Hepatocyte (in vitro differentiated cells): ENCODE results near the gene OTOGL. TPM values are rescaled to one million over a fixed set of nuclear protein-coding genes. Genes with fewer than 3 reads are reported as not detected.

Experiments
- DNase-seq: peaks from one replicate; pipeline ENCODE4 v3.0.0-alpha.2; 2016; ENCODE audit warnings: low spot score
- H2AFZ ChIP-seq: fragments of 200-600 bp; sonication (generic); 2 replicates; pipeline ENCODE4 v1.6.0; 2016; ENCODE audit warnings: antibody characterized with exemption, mild to moderate bottlenecking
- H3K27ac ChIP-seq: fragments of 200-600 bp; sonication (generic); 2 replicates; pipeline ENCODE4 v1.5.1; 2016; ENCODE audit warnings: mild to moderate bottlenecking
- H3K27me3 ChIP-seq: fragments of 200-600 bp; sonication (generic); 2 replicates; pipeline ENCODE4 v1.6.1; 2016
- H3K36me3 ChIP-seq: fragments of 200-600 bp; sonication (generic); replicated peaks from 2 replicates; pipeline ENCODE4 v1.5.1; 2016; ENCODE audit warnings: low read depth; ENCODE audit not compliant: insufficient read depth
- H3K4me1 ChIP-seq: fragments of 200-600 bp; sonication (generic); 2 replicates; pipeline ENCODE4 v1.5.1; 2016; ENCODE audit warnings: mild to moderate bottlenecking, moderate library complexity; ENCODE audit not compliant: insufficient read depth
- H3K4me2 ChIP-seq: fragments of 200-600 bp; sonication (generic); 2 replicates; pipeline ENCODE4 v1.6.0; 2016
- H3K4me3 ChIP-seq: fragments of 200-600 bp; sonication (generic); 2 replicates; pipeline ENCODE4 v1.5.1; 2016; ENCODE audit warnings: mild to moderate bottlenecking
- H3K79me2 ChIP-seq: fragments of 200-600 bp; sonication (generic); 2 replicates; pipeline ENCODE4 v1.6.0; 2017; ENCODE audit warnings: mild to moderate bottlenecking
- H3K9me2 ChIP-seq: fragments of 200-600 bp; sonication (generic); replicated peaks from 2 replicates; pipeline ENCODE4 v1.6.0; 2017; ENCODE audit warnings: mild to moderate bottlenecking; ENCODE audit not compliant: insufficient read depth
- H3K9me3 ChIP-seq: fragments of 200-600 bp; sonication (generic); 2 replicates; pipeline ENCODE4 v1.5.1; 2016; ENCODE audit warnings: low read depth, mild to moderate bottlenecking
- H4K20me1 ChIP-seq: fragments of 200-600 bp; sonication (generic); 2 replicates; pipeline ENCODE4 v1.6.0; 2016; ENCODE audit warnings: mild to moderate bottlenecking; ENCODE audit not compliant: insufficient read depth, poor library complexity, severe bottlenecking
- CTCF ChIP-seq: fragments of 200-600 bp; sonication (generic); IDR thresholded peaks from 2 replicates; pipeline ENCODE4 v1.5.1; 2016; ENCODE audit warnings: antibody characterized with exemption, mild to moderate bottlenecking; ENCODE audit not compliant: poor library complexity
- EZH2 ChIP-seq: fragments of 200-600 bp; sonication (generic); IDR thresholded peaks from 2 replicates; pipeline ENCODE4 v1.6.1; 2016; ENCODE audit warnings: antibody characterized with exemption, mild to moderate bottlenecking, borderline replicate concordance
- EZH2phosphoT487 ChIP-seq: fragments of 200-600 bp; sonication (generic); IDR thresholded peaks from one replicate; pipeline ENCODE4 v1.6.1; 2018; ENCODE audit warnings: antibody characterized with exemption, mild to moderate bottlenecking, low read depth, moderate library complexity; ENCODE audit not compliant: unreplicated experiment, severe bottlenecking
- WGBS: methylation state at CpG from one replicate; pipeline ENCODE4 v1.1.6; 2016; ENCODE audit warnings: low lambda C conversion rate; ENCODE audit errors: missing lambda C conversion rate; 5-methylcytosine and 5-hydroxymethylcytosine counted together
- polyA plus RNA-seq: library from polyadenylated mRNA; unstranded; fragments of >200 nt; fragmentation: Nextera tagmentation; extraction: Ambion mirVana; gene quantifications from 2 replicates; pipeline ENCODE4 v1.2.1, GENCODE V29; 2016
- total RNA-seq: library from RNA; depleted of rRNA; stranded (reverse); fragments of >200 nt; gene quantifications from 2 replicates; pipeline ENCODE4 v1.2.3, GENCODE V29; 2014

The OTOGL gene
- total and polyA plus RNA-seq, 2 experiments from 2014 or later, result 0.33 TPM; not detected in 1

GRCh38 chr12:80273144-80273543, 173.8 kb downstream of the OTOGL start:
- Histone ChIP-seq H3K9me3 (no peaks in the 10 kb centered on the region), H4K20me1 (no peaks in the 10 kb centered on the region)
- 97% methylated on average over 1 of the region's 1 CpG for WGBS

GRCh38 chr12:80277732-80278131, 178.4 kb downstream of the OTOGL start:
- H3K9me2 ChIP-seq, result no peaks in the 10 kb centered on the region
- no peak overlapping the region for H3K4me2 ChIP-seq
- no peak for DNase-seq
- H2AFZ ChIP-seq, result no peak overlapping the region
- no peaks in the 10 kb centered on the region for H3K9me3 ChIP-seq
- WGBS, result 89% methylated on average over 4 of the region's 4 CpGs
- H3K27ac ChIP-seq, result no peak overlapping the region
- no peaks in the 10 kb centered on the region for H4K20me1 ChIP-seq
- no peaks in the 10 kb centered on the region for H3K79me2 ChIP-seq
- no peaks in the 10 kb centered on the region for H3K4me1 ChIP-seq
- no peaks in the 10 kb centered on the region for H3K36me3 ChIP-seq
- TF ChIP-seq EZH2phosphoT487 (no peak), EZH2 (no peak), CTCF (no peak)
- no peak overlapping the region for H3K4me3 ChIP-seq
- no peaks in the 10 kb centered on the region for H3K27me3 ChIP-seq

More at GRCh38 chr12:80273144-80273543, 173.8 kb downstream of the OTOGL start:
- Histone ChIP-seq H3K36me3 (no peaks in the 10 kb centered on the region), H3K4me3 (no peak overlapping the region), H3K4me1 (no peaks in the 10 kb centered on the region), H3K27me3 (no peaks in the 10 kb centered on the region), H3K9me2 (no peaks in the 10 kb centered on the region), H3K27ac (no peak overlapping the region), H2AFZ (no peak overlapping the region), H3K4me2 (no peak overlapping the region), H3K79me2 (no peaks in the 10 kb centered on the region)
- no peak for DNase-seq
- TF ChIP-seq EZH2 (no peak), EZH2phosphoT487 (no peak), CTCF (no peak)

- no peaks in the 10 kb centered on the region for H3K9me3 ChIP-seq
- no peaks in the 10 kb centered on the region for H4K20me1 ChIP-seq
- TF ChIP-seq EZH2 (no peak), CTCF (no peak), EZH2phosphoT487 (no peak)
- H3K27ac ChIP-seq, result no peak overlapping the region
- H3K9me2 ChIP-seq, result no peaks in the 10 kb centered on the region
- H3K79me2 ChIP-seq, result no peaks in the 10 kb centered on the region
- WGBS, result 82% methylated on average over 4 of the region's 4 CpGs
- no peak overlapping the region for H2AFZ ChIP-seq
- no peaks in the 10 kb centered on the region for H3K36me3 ChIP-seq
- no peak overlapping the region for H3K4me3 ChIP-seq
- no peak for DNase-seq
- H3K4me2 ChIP-seq, result no peak overlapping the region
- no peaks in the 10 kb centered on the region for H3K27me3 ChIP-seq
- no peaks in the 10 kb centered on the region for H3K4me1 ChIP-seq
Measured at GRCh38 chr12:80282226-80282625, 182.9 kb downstream of the OTOGL start.

- no peaks in the 10 kb centered on the region for H3K27me3 ChIP-seq
- DNase-seq, result no peak
- H3K4me3 ChIP-seq, result no peak overlapping the region
- no peaks in the 10 kb centered on the region for H3K79me2 ChIP-seq
- H3K4me1 ChIP-seq, result no peaks in the 10 kb centered on the region
- no peak overlapping the region for H2AFZ ChIP-seq
- no peak overlapping the region for H3K27ac ChIP-seq
- no peaks in the 10 kb centered on the region for H3K36me3 ChIP-seq
- H4K20me1 ChIP-seq, result no peaks in the 10 kb centered on the region
- no peak overlapping the region for H3K4me2 ChIP-seq
- no peak for TF ChIP-seq CTCF
- TF ChIP-seq EZH2phosphoT487, result no peak
- no peak for TF ChIP-seq EZH2
- no peaks in the 10 kb centered on the region for H3K9me3 ChIP-seq
- H3K9me2 ChIP-seq, result no peaks in the 10 kb centered on the region
Measured at GRCh38 chr12:80282761-80283160, 183.4 kb downstream of the OTOGL start.
